Measurements from ENCODE around the gene MIER1.

The MIER1 gene

GRCh38 chr1:66996018-66996682, 71.4 kb downstream of the MIER1 start:
- DNase-seq: peak in 35 of 58 donors; percentile 4 to 78 (median 21)

GRCh38 chr1:66998972-66999371, 74.2 kb downstream of the MIER1 start:
- DNase-seq: no peak

GRCh38 chr1:66999640-67000400, 75.0 kb downstream of the MIER1 start:
- DNase-seq: no peak

- DNase-seq: no peak
Measured at GRCh38 chr1:67001682-67002425, 77.1 kb downstream of the MIER1 start.

- DNase-seq: no peak
Measured at GRCh38 chr1:67004176-67004575, 79.4 kb downstream of the MIER1 start.

GRCh38 chr1:67005068-67005467, 80.3 kb downstream of the MIER1 start:
- DNase-seq: peak in 15 of 58 donors; percentile 1 to 49 (median 8)

GRCh38 chr1:67009792-67010191, 85.0 kb downstream of the MIER1 start:
- DNase-seq: no peak

GRCh38 chr1:67013573-67013972, 88.8 kb downstream of the MIER1 start:
- DNase-seq: no peak

GRCh38 chr1:67018574-67018973, 93.8 kb downstream of the MIER1 start:
- no peak for DNase-seq

GRCh38 chr1:67019121-67019520, 94.3 kb downstream of the MIER1 start:
- no peak for DNase-seq

- peak in 15 of 58 donors; percentile 0 to 69 (median 14) for DNase-seq
Measured at GRCh38 chr1:67019600-67020136, 94.9 kb downstream of the MIER1 start.

GRCh38 chr1:67020304-67020703, 95.5 kb downstream of the MIER1 start:
- no peak for DNase-seq

- DNase-seq: no peak
Measured at GRCh38 chr1:67020765-67021164, 96.0 kb downstream of the MIER1 start.

GRCh38 chr1:67029472-67029871, 104.7 kb downstream of the MIER1 start:
- DNase-seq: no peak

- no peak for DNase-seq
Measured at GRCh38 chr1:67031121-67031858, 106.5 kb downstream of the MIER1 start.

GRCh38 chr1:67031859-67032247, 107.1 kb downstream of the MIER1 start:
- no peak for DNase-seq

Measured in anterior cingulate cortex (tissue), 58 donors.